Activated CD8-positive, alpha-beta memory T cell treated with anti-CD3 and anti-CD28 coated beads for 24 hours (primary cell): ENCODE measurements around the gene RALGAPB.
"Not testable (repeated sequence)": the region's sequence is repeated elsewhere in the genome, so short reads cannot be mapped to it uniquely, and the experiment has no call there.

ENCODE experiments used
- DNase-seq: peaks from one replicate; pipeline ENCODE4 v3.0.0-alpha.2; 2020

The RALGAPB gene

GRCh38 chr20:38589967-38590675 is 117.5 kb downstream of the RALGAPB start:
- no peak for DNase-seq

DNA sequence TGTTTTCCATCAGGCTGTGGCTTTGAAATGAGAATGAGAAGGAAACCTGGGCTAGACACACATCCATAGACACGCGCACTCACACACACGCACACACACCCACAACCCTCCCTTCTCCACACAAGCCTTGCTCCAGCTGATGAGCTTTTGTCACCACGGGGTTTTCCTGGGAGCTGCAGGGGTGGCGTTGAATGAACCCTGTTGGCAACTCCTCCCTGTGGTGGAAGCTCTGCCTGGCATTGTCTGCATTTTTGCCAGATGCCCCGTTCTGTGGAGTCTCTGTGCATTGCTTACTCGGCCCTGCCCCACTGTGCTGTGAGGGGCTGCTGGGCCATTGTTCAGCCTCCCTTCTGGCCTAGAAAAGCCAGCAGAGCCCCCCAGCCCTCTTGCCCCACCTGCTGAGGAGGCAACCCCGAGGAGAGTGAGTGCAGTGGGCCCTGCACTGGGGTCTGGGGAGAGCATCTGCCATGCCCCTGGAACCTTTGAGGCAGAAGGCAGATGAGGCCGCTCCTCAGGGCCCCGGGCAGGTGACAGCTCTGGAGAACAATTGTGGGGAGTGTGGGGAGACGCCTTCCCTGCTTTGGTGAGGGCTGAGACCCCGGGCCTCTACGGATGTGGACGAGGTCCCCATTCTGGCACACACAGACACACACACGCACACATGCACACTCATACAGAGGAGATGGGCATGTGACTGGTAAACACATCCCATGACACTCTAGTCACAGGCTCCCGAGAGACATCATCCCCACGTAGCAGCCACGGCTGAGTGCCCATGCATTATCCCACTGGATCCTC is 118.2 kb downstream of the RALGAPB start:
- DNase-seq = no peak

- DNase-seq = no peak
Observed at GRCh38 chr20:38591474-38592410, 119.1 kb downstream of the RALGAPB start.

GRCh38 chr20:38592411-38592790 is 119.8 kb downstream of the RALGAPB start:
- not testable (repeated sequence) for DNase-seq

GRCh38 chr20:38594281-38594680 is 121.6 kb downstream of the RALGAPB start:
- not testable (repeated sequence) for DNase-seq

- not testable (repeated sequence) for DNase-seq
Observed at GRCh38 chr20:38595886-38596285, 123.2 kb downstream of the RALGAPB start.

DNA sequence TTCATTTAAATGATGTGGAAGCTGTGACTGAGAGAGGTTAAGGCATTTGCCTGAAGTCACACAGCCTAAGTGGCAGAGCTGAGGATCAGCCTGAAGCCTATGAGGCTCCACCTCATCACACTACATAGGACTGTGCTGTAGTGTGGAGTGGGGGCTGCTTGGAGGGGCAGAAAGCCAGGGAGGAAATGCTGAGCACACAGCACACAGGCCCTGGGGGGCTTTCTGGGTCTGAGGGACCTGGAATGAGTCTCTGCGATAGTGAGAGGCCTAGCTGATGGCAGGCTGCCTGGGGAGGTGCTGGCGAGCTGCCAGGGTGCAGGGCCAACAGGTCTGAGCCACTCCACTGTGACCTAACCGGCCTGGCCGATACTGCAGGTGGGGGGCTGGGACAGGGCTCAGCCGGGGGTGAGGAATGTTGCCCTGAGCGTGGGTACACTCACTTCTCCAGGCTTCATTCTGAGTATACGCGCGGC is 126.8 kb downstream of the RALGAPB start:
- no peak for DNase-seq

DNA sequence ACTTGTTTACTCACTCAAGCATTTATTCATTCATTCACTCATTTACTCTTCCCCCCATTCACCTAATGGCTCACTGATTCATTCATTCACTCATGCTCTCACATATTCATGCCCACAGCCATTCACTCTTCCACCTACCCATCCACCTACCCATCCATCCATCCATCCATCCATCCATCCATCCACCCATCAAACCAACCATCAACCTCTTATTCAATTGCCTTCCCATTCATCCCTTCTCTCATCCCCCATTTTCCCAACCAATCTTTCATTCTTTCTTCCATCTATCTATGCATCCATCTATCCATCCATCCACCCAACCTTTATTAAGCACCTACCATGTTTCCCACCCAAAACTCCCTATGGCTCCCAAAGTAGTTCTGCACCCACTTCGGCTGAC is 127.4 kb downstream of the RALGAPB start:
- DNase-seq = no peak

- peak; percentile 64 for DNase-seq
Observed at GRCh38 chr20:38601216-38602184, 128.9 kb downstream of the RALGAPB start, which contains the start of gene ARHGAP40. Gene ARHGAP40, plus strand, starts transcription at chr20:38601809.

DNA sequence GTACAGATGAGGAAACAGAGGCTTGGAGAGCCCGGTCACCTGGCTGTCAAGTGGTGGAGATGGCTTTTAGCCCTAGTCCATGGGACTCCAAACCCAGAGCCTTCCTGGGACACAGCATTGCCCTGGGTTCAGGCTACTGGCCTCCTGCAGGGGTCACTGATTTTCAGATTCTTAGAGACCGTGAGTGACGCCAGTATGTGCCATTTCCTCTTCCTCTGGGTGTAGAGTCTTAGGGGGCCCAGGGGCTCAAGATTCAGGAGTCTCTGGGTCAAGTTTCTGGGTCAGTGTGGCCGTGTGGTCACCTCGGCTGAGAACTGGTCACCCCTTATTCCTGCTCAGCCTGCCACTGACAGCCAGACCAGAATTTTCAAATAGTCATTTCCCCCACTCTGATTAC is 129.5 kb downstream of the RALGAPB start:
- no peak for DNase-seq

DNA sequence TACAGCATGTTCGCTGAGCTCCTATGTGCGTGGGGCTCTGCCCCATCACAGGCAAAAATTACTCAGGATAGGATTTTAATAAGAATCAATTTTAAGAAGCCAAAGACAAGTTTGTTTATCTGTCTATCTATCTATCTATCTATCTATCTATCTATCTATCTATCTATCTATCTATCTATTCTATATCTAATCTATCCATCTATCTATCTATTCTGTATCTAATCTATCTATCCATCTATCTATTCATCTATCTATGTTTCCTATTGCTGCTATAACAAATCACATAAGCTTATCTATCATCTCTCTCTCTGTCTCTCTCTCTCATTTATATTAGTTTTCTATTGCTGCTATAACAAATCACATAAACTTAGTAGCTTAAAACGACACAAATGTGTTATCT is 130.6 kb downstream of the RALGAPB start:
- no peak for DNase-seq

DNA sequence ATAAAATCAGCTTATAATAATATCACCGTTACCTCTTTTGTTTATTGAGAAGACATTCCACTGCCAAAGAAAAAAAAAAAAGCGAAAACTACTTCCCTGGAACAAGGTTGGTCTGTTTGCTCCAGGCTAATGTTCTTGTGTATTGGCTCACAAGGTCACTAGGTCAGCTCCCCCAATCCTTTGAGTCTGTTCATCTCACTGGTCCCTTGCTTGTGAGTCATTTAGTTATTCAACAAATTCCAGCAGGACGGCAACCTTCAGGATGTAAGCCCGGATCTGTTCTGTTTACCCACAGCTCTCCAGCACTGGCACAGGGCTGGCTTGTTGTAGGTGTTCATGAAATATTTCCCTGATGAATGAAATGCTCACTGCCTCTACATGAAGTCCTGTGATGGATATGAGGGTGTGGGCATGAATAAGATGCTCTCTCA is 132.2 kb downstream of the RALGAPB start:
- DNase-seq = no peak

- DNase-seq = no peak
Observed at GRCh38 chr20:38607351-38607750, 134.7 kb downstream of the RALGAPB start.

GRCh38 chr20:38608188-38608587 is 135.5 kb downstream of the RALGAPB start:
- DNase-seq = no peak

DNA sequence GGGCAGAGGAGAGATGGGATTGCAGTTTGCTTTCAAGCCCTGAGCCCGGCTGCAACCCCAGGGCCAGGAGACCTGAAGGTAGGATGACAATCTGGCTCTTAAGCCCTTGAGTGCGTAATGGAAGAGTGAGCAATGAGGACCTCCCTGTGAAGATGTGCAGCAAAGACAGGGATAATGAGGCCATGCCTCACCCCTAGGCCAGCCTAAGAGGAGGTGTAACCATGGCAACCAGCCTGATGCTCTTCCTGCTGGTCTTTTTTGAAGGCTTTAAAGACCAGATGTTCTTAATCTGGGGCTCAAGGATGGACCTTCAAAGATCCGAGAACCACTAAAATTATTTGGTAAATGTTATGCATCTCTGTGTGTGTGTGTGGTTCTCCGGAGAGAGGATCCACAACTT is 137.2 kb downstream of the RALGAPB start:
- no peak for DNase-seq

DNA sequence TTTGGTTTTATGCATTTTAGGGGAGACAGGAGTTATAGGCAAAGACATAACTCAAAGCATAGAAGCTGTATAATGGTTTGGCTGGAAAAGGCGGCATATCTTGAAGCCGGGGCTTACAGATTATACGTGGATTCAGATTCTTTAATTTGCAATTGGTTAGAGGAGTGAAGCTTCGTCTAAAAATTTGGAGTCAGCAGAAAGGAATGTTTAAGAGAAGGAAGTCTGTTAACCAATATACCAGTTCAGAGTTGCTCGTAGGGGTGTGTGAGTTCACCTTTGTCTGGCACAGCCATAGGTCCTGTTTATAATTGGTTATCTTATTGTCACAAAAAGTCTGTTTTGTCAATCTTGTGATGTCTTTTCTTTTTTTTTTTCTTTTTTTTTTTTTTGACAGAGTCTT is 137.9 kb downstream of the RALGAPB start:
- no peak for DNase-seq

GRCh38 chr20:38612751-38613515 is 140.3 kb downstream of the RALGAPB start:
- no peak for DNase-seq

GRCh38 chr20:38615283-38615682 is 142.6 kb downstream of the RALGAPB start:
- DNase-seq = no peak

- DNase-seq = no peak
Observed at GRCh38 chr20:38616457-38616856, 143.8 kb downstream of the RALGAPB start.

DNA sequence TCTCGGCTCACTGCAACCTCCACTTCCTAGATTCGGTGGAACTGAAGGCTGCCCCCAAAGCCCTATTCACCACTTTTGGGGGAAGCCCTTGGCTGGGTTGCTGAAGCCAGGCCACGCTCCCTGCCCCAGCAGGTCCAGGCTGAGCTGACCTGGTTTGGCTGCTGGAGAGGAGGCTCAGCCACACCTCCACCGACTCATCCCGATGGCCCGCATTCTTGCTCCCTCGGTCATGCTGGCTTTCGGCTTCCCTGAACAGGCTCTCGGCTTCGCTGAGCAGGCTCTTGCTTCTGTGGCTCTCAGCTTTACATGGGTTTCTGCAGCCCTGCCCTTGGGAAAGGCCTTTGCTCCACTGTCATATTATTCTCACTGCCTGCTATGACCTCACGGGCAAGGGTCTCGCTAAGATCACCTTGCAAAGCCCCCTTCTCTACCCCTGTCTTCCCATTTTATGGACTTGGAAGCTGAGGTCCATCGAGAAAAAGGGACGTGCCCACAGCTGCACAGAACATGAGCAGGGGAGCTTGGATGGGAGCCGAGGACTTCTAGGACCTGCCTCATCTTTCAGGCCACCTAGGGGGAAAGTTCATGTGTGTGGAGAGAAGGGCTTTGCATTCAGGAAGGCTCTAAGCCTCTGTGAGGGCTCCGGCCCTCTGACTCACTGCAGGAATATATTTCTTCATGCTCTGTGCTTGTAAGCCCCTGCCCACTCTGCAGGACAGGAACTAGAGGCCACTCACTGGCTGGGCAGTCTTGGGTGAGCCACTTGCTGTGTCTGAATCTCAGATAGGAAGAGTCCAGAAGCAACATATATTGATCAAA is 144.6 kb downstream of the RALGAPB start:
- DNase-seq = no peak
